HepG2 (cell line): Measurements from ENCODE around the gene KANTR.

ENCODE experiments used
- CHD4 ChIP-seq: fragments of 200-600 bp; sonication (generic); IDR thresholded peaks from 2 replicates; pipeline ENCODE4 v1.7.0; 2017; ENCODE audit warnings: mild to moderate bottlenecking, low read length, borderline replicate concordance
- EZH2 ChIP-seq: conservative IDR thresholded peaks from 2 replicates; pipeline ENCODE4 v1.6.1; 2012; ENCODE audit warnings: mild to moderate bottlenecking, low read depth, low read length, moderate library complexity
- GABPA ChIP-seq, 2 experiments: IDR thresholded peaks; 2 replicates each; pipeline ENCODE4 v1.6.1; 2011 to 2016; ENCODE audit warnings: low read depth in 2 of 2, low read length in 1 of 2, missing biosample characterization in 1 of 2, missing genetic modification characterization in 1 of 2
- KLF9 ChIP-seq: IDR thresholded peaks from 2 replicates; pipeline ENCODE4 v1.6.1; 2016; ENCODE audit warnings: low read depth
- POLR2A ChIP-seq, 2 experiments: IDR thresholded peaks; 2 replicates each; pipeline ENCODE4 v1.6.1; 2011; ENCODE audit warnings: low read depth in 2 of 2, low read length in 2 of 2, mild to moderate bottlenecking in 1 of 2, moderate library complexity in 1 of 2; ENCODE audit not compliant: insufficient read depth in 1 of 2
- RFXANK ChIP-seq: IDR thresholded peaks from 2 replicates; pipeline ENCODE4 v1.6.1; 2016
- STAG1 ChIP-seq: sonication (generic); formaldehyde crosslinking; IDR thresholded peaks from 2 replicates; pipeline ENCODE4 v1.4.0; 2020; ENCODE audit warnings: missing genetic modification reagents
- ZBTB7A ChIP-seq: sonication (generic); formaldehyde crosslinking; IDR thresholded peaks from 2 replicates; pipeline ENCODE4 v1.8.0; 2022; ENCODE audit warnings: mild to moderate bottlenecking, missing genetic modification reagents
- ZBTB8A ChIP-seq: sonication (generic); formaldehyde crosslinking; IDR thresholded peaks from 2 replicates; pipeline ENCODE4 v1.4.0; 2020; ENCODE audit warnings: mild to moderate bottlenecking, low read depth, missing genetic modification reagents, borderline replicate concordance
- ZNF781 ChIP-seq: sonication (generic); formaldehyde crosslinking; IDR thresholded peaks from 2 replicates; pipeline ENCODE4 v1.5.1; 2020; ENCODE audit warnings: borderline replicate concordance, mild to moderate bottlenecking, missing genetic modification reagents; ENCODE audit errors: not compliant biosample characterization
- TF ChIP-seq, protein P1 (sequence below): sonication (generic); formaldehyde crosslinking; IDR thresholded peaks from 2 replicates; pipeline ENCODE4 v1.5.0; 2020; ENCODE audit warnings: mild to moderate bottlenecking, missing genetic modification reagents, moderate library complexity
- TF ChIP-seq, protein P2 (sequence below): sonication (generic); formaldehyde crosslinking; IDR thresholded peaks from 2 replicates; pipeline ENCODE4 v1.5.0; 2020; ENCODE audit warnings: mild to moderate bottlenecking, missing genetic modification reagents, borderline replicate concordance
- TF ChIP-seq, protein P3 (sequence below): sonication (generic); formaldehyde crosslinking; IDR thresholded peaks from 2 replicates; pipeline ENCODE4 v1.4.0; 2020; ENCODE audit warnings: missing genetic modification reagents

DNA sequence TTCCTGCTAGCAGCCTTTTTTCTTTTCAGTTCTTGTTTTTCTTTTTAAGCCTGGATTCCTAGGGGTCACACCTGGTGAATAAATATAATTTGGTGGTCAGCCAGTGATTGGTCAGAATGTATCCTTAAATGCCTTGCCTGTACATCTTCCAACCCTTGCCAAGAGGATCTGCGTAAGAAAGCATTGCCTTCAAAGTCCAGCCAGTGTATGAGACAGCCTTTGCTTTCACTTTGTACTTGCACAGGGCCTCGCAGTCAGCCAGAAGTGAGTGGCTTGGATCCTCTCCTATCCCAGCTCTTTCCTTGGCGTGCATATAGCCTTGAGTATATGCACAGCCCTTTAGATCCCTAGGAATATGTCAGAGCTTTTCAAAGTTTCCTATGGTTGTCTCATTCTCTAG is 22.2 kb downstream of the KANTR start:
- TF ChIP-seq, protein P1, sequence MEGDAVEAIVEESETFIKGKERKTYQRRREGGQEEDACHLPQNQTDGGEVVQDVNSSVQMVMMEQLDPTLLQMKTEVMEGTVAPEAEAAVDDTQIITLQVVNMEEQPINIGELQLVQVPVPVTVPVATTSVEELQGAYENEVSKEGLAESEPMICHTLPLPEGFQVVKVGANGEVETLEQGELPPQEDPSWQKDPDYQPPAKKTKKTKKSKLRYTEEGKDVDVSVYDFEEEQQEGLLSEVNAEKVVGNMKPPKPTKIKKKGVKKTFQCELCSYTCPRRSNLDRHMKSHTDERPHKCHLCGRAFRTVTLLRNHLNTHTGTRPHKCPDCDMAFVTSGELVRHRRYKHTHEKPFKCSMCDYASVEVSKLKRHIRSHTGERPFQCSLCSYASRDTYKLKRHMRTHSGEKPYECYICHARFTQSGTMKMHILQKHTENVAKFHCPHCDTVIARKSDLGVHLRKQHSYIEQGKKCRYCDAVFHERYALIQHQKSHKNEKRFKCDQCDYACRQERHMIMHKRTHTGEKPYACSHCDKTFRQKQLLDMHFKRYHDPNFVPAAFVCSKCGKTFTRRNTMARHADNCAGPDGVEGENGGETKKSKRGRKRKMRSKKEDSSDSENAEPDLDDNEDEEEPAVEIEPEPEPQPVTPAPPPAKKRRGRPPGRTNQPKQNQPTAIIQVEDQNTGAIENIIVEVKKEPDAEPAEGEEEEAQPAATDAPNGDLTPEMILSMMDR (CRISPR knock-in tag), result no peak
- no peak for TF ChIP-seq ZBTB7A (CRISPR knock-in tag)
- no peak for TF ChIP-seq KLF9 (CRISPR knock-in tag)
- no peak for TF ChIP-seq GABPA (IDR thresholded peaks at IDR 0.05; ENCODE audit: low read depth, low read length)
- no peak for TF ChIP-seq GABPA (CRISPR knock-in tag; IDR thresholded peaks at IDR 0.05; ENCODE audit: low read depth)
- no peak for TF ChIP-seq EZH2
- no peak for TF ChIP-seq CHD4
- TF ChIP-seq POLR2A (IDR thresholded peaks at IDR 0.05; ENCODE audit: insufficient read depth in 1 of 2, low read depth in 2 of 2, low read length in 2 of 2), result no peak
- no peak for TF ChIP-seq RFXANK
- TF ChIP-seq, protein P2, sequence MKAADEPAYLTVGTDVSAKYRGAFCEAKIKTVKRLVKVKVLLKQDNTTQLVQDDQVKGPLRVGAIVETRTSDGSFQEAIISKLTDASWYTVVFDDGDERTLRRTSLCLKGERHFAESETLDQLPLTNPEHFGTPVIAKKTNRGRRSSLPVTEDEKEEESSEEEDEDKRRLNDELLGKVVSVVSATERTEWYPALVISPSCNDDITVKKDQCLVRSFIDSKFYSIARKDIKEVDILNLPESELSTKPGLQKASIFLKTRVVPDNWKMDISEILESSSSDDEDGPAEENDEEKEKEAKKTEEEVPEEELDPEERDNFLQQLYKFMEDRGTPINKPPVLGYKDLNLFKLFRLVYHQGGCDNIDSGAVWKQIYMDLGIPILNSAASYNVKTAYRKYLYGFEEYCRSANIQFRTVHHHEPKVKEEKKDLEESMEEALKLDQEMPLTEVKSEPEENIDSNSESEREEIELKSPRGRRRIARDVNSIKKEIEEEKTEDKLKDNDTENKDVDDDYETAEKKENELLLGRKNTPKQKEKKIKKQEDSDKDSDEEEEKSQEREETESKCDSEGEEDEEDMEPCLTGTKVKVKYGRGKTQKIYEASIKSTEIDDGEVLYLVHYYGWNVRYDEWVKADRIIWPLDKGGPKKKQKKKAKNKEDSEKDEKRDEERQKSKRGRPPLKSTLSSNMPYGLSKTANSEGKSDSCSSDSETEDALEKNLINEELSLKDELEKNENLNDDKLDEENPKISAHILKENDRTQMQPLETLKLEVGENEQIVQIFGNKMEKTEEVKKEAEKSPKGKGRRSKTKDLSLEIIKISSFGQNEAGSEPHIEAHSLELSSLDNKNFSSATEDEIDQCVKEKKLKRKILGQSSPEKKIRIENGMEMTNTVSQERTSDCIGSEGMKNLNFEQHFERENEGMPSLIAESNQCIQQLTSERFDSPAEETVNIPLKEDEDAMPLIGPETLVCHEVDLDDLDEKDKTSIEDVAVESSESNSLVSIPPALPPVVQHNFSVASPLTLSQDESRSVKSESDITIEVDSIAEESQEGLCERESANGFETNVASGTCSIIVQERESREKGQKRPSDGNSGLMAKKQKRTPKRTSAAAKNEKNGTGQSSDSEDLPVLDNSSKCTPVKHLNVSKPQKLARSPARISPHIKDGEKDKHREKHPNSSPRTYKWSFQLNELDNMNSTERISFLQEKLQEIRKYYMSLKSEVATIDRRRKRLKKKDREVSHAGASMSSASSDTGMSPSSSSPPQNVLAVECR, result no peak
- TF ChIP-seq, protein P3, sequence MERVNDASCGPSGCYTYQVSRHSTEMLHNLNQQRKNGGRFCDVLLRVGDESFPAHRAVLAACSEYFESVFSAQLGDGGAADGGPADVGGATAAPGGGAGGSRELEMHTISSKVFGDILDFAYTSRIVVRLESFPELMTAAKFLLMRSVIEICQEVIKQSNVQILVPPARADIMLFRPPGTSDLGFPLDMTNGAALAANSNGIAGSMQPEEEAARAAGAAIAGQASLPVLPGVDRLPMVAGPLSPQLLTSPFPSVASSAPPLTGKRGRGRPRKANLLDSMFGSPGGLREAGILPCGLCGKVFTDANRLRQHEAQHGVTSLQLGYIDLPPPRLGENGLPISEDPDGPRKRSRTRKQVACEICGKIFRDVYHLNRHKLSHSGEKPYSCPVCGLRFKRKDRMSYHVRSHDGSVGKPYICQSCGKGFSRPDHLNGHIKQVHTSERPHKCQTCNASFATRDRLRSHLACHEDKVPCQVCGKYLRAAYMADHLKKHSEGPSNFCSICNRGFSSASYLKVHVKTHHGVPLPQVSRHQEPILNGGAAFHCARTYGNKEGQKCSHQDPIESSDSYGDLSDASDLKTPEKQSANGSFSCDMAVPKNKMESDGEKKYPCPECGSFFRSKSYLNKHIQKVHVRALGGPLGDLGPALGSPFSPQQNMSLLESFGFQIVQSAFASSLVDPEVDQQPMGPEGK (CRISPR knock-in tag), result no peak
- no peak for TF ChIP-seq ZNF781 (CRISPR knock-in tag)
- TF ChIP-seq ZBTB8A (CRISPR knock-in tag), result no peak
- no peak for TF ChIP-seq STAG1 (CRISPR knock-in tag)
